Activated CD4-positive, alpha-beta memory T cell treated with anti-CD3 and anti-CD28 coated beads, Interleukin-2, amount 10 ng/mL, durations not matched to agents 7 days and 5 days (primary cell): Measurements from ENCODE around the gene MED26. TPM values are rescaled to one million over a fixed set of nuclear protein-coding genes. Genes with fewer than 3 reads are reported as not detected.
A peak's percentile ranks its signal among the peaks of the same experiment; 100 is the strongest.

ENCODE experiments used
- CTCF ChIA-PET: fragments of 350-600 bp; sonication (Branson Sonifier 250); formaldehyde crosslinking; loops from one replicate; lab custom pipeline; 2021; ENCODE audit warnings: antibody characterized with exemption, inconsistent platforms; lab: Charles Lee
- POLR2A ChIA-PET: fragments of 350-600 bp; sonication (Branson Sonifier 250); formaldehyde crosslinking; loops from one replicate; lab custom pipeline; 2021; ENCODE audit warnings: antibody characterized with exemption; lab: Charles Lee
- DNase-seq: peaks from one replicate; pipeline ENCODE4 v3.0.0-alpha.2; 2020
- H3K27ac Mint-ChIP-seq: one replicate; pipeline ENCODE4 v1.8.0; 2021; ENCODE audit warnings: mild to moderate bottlenecking, mixed read lengths
- H3K27me3 Mint-ChIP-seq: one replicate; pipeline ENCODE4 v1.8.0; 2021; ENCODE audit warnings: mixed read lengths
- H3K36me3 Mint-ChIP-seq: one replicate; pipeline ENCODE4 v1.8.0; 2021; ENCODE audit warnings: low read depth, mixed read lengths
- H3K4me1 Mint-ChIP-seq: one replicate; pipeline ENCODE4 v1.8.0; 2021; ENCODE audit warnings: mixed read lengths
- H3K4me3 Mint-ChIP-seq: one replicate; pipeline ENCODE4 v1.8.0; 2021; ENCODE audit warnings: mild to moderate bottlenecking, mixed read lengths
- H3K9me3 Mint-ChIP-seq: one replicate; pipeline ENCODE4 v1.8.0; 2021; ENCODE audit warnings: mixed read lengths
- total RNA-seq, 2 experiments: library from RNA; stranded (reverse); gene quantifications; one replicate each; pipeline ENCODE4 v1.2.3, GENCODE V29; 2021

MED26 gene
- total RNA-seq, 2 experiments from 2014 or later, result 15.5 to 15.9 TPM

DNA sequence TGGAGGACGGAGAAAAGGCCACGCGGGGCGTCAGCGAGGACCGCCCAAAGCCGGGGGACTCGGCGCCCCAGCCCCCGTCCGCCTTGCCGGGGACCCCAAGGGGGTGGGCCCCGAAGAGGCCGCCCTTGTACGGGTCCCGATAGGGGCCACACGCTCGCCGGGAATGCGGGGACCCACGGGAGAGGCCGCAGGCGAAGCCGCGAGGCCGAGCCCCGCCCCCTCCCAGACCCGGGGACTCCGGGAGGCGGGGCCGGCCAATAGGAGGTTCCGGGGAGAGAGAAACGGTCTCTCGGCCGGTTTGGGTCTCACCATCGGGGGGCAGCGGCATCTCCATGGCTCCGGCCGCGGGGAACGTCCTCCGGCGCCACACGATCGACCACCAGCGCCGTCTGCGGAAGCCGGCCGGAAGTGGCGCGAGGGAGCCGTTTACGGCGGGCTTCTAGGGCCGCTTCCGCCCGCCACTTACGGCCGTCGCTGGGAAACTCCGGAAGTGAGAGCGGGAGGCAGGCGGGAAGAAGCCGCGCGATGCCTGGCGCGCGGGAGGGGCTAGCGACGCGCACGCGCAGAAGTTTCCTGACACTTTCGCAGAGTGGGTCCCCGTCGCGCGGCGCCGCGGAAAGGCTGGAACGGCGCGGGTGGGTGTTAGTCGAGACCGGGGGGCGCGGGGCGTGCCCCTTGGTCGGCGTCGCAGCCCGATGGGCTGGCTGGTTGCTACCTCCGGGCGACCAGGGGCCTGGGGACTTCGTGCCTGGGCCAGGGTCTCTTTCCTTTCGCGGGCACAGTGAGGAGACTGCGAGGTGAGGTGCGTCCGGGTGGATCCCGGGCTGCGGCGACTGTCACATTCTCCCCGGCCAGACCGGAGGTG, 85.7 kb downstream of the MED26 start, which contains the start of gene CHERP:
CHERP (minus strand) TSS at position 393 of the 865 bp plus-strand sequence; CDS start at position 334, 59 bp downstream.
- peak within 1 kb of the TSS; percentile 88 for H3K4me3 Mint-ChIP-seq
- H3K27ac Mint-ChIP-seq, result peak within 1 kb of the TSS; percentile 89
- H3K9me3 Mint-ChIP-seq, result no peaks in the 10 kb centered on the region
- peak; percentile 95 for DNase-seq
- H3K36me3 Mint-ChIP-seq, result peaks cover 49% of the 10 kb centered on the region
- ChIA-PET CTCF (interaction anchor here (0.8 to 1.4 kb wide), 5 partner anchors 14 to 159 kb away, joined by 3 to 6 read pairs (median 3); no protein-coding TSS in a partner anchor), POLR2A (interaction anchor here (0.6 to 3.1 kb wide), 25 partner anchors 12 to 398 kb away, joined by 3 to 29 read pairs (median 4); partner anchors contain the start of genes C19orf44, CALR3, MED26 and SLC35E1)
- H3K27me3 Mint-ChIP-seq, result no peaks in the 10 kb centered on the region
- peaks cover 57% of the 10 kb centered on the region for H3K4me1 Mint-ChIP-seq

DNA sequence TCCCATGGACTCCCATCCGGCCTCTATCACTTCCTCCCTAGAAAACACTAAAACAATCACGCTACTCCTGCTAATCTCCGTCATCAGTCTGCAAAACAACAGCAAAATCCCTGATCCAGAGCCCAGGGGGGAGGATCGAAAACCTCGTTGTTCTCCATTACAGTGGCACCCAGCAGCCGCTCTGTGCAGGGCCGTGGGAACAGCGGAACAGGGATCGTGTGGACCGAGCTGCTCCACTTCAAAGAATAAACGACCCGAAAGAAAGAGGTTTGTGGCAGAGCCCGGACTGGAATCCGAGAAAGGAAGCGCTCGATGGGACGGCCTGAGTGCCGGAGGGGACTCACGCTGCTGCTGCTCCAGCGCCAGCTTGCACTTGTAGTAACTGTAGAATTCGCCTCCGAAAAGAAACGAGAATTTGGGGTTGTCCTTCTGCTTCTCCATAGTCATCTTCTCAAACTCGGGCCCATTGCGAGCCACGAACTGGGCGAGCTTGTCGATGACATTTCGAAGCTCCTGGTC, 86.4 kb downstream of the MED26 start:
- POLR2A ChIA-PET, result interaction anchor here (0.7 to 2.5 kb wide), 11 partner anchors 20 to 119 kb away, joined by 3 to 19 read pairs (median 4); partner anchors contain the start of genes C19orf44, CALR3, MED26 and SLC35E1
- Mint-ChIP-seq H3K4me1 (peaks cover 55% of the 10 kb centered on the region), H3K9me3 (no peaks in the 10 kb centered on the region), H3K4me3 (peak overlapping the region; percentile 88), H3K27me3 (no peaks in the 10 kb centered on the region), H3K27ac (peak overlapping the region; percentile 70), H3K36me3 (peaks cover 52% of the 10 kb centered on the region)
- DNase-seq, result peak; percentile 29
- CTCF ChIA-PET, result interaction anchor here (0.9 to 1.4 kb wide), 2 partner anchors 32 to 159 kb away, joined by 3 read pairs; no protein-coding TSS in a partner anchor

DNA sequence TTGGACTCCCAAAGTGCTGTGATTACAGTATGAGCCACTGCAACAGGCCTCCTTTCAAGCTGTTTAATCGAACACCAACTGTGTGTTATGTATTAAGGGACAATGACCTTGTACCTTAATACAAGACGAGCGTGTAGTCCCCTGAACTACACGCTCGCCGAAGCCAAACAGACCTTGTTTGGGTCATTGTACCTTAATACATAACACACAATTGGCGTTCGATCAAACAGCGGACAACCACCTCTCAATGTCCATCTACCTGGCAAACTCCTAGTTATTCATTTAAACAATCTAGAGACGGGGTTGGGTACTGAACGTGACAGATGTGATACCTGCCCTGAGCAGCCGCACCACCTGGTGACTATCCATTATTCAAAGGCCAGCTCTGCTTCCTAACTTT, 87.1 kb downstream of the MED26 start:
- peaks cover 53% of the 10 kb centered on the region for H3K4me1 Mint-ChIP-seq
- H3K27ac Mint-ChIP-seq, result peak overlapping the region; percentile 70
- POLR2A ChIA-PET, result interaction anchor here (0.8 to 2.2 kb wide), 7 partner anchors 19 to 120 kb away, joined by 3 to 11 read pairs (median 4); partner anchors contain the start of genes MED26, SLC35E1 and TMEM38A
- H3K4me3 Mint-ChIP-seq, result peak overlapping the region; percentile 88
- no peak for DNase-seq
- CTCF ChIA-PET, result interaction anchor here (1.4 kb wide), 1 partner anchor 33 kb away, joined by 3 read pairs; no protein-coding TSS in a partner anchor
- no peaks in the 10 kb centered on the region for H3K9me3 Mint-ChIP-seq
- no peaks in the 10 kb centered on the region for H3K27me3 Mint-ChIP-seq
- peaks cover 54% of the 10 kb centered on the region for H3K36me3 Mint-ChIP-seq

DNA sequence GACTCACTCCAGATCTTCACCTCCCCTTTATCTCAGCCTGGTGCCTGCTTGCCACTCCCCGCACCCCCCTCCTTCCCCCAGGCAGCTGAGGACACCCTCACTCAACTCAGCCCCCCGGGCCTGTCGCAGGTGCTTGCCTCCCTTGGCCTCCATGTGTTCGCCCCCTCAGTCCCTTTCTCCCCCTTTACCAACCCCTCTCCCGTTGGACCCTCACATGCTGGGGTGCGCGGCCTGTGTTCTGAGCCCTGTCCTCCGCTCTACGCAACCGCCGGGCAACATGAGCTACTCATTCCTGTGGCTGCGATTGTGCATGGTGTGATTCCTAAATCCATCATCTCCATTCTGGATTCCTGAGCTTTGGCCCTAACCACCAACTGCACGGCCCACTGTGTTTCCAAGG, 90.9 kb downstream of the MED26 start:
- ChIA-PET CTCF (no interaction called here), POLR2A (no interaction called here)
- Mint-ChIP-seq H3K36me3 (peaks cover 58% of the 10 kb centered on the region), H3K4me3 (no peak overlapping the region), H3K4me1 (peaks cover 34% of the 10 kb centered on the region), H3K9me3 (no peaks in the 10 kb centered on the region), H3K27me3 (no peaks in the 10 kb centered on the region), H3K27ac (no peak overlapping the region)
- DNase-seq, result no peak

DNA sequence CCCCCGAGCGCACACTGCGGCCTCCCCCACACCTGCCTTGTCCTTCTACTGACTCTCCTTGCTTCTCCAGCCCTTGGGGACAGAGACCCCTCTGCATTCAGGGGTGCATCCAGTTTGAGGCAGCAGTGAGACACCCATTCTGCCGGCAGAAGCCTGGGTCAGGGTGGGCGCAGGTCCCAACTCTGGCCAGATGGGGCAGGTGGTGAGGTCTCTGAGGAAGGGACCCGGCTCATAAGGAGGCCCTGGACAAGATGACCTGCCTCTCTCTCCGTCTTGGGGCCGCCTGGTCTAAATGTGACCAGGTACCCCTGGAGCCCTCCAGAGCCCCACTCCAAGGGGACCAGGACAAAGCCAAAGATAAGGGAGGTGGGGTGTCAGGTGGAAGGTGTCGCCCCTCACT, 91.9 kb downstream of the MED26 start:
- no peaks in the 10 kb centered on the region for H3K27me3 Mint-ChIP-seq
- ChIA-PET POLR2A (no interaction called here), CTCF (no interaction called here)
- no peak overlapping the region for H3K4me3 Mint-ChIP-seq
- H3K27ac Mint-ChIP-seq, result no peak overlapping the region
- H3K9me3 Mint-ChIP-seq, result no peaks in the 10 kb centered on the region
- H3K4me1 Mint-ChIP-seq, result peaks cover 27% of the 10 kb centered on the region
- H3K36me3 Mint-ChIP-seq, result peaks cover 60% of the 10 kb centered on the region
- no peak for DNase-seq

DNA sequence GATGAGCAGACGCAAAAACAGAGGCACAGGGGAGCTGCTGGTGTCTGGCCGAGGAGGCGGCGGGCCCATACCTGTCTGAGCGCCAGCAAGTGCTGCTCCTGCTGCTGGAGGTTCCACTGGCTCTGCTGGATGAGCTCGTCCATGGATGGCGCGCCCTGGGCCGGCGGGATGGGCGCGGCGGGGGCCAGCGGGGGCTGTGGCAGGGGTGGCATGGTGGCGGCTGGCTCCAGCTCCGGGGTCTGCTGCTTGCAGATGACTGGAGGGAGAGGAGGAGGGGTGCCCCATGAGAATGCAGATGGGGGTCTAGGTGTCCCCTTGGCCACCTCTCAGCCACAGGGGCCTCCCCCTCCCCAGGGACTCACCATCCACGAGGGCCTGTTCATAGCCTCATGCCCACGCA, 92.6 kb downstream of the MED26 start:
- peaks cover 61% of the 10 kb centered on the region for H3K36me3 Mint-ChIP-seq
- no peak overlapping the region for H3K4me3 Mint-ChIP-seq
- no peak for DNase-seq
- no peak overlapping the region for H3K27ac Mint-ChIP-seq
- peaks cover 22% of the 10 kb centered on the region for H3K4me1 Mint-ChIP-seq
- POLR2A ChIA-PET, result no interaction called here
- H3K9me3 Mint-ChIP-seq, result no peaks in the 10 kb centered on the region
- no peaks in the 10 kb centered on the region for H3K27me3 Mint-ChIP-seq
- CTCF ChIA-PET, result interaction anchor here (0.9 kb wide), 1 partner anchor 29 kb away, joined by 3 read pairs; no protein-coding TSS in a partner anchor

DNA sequence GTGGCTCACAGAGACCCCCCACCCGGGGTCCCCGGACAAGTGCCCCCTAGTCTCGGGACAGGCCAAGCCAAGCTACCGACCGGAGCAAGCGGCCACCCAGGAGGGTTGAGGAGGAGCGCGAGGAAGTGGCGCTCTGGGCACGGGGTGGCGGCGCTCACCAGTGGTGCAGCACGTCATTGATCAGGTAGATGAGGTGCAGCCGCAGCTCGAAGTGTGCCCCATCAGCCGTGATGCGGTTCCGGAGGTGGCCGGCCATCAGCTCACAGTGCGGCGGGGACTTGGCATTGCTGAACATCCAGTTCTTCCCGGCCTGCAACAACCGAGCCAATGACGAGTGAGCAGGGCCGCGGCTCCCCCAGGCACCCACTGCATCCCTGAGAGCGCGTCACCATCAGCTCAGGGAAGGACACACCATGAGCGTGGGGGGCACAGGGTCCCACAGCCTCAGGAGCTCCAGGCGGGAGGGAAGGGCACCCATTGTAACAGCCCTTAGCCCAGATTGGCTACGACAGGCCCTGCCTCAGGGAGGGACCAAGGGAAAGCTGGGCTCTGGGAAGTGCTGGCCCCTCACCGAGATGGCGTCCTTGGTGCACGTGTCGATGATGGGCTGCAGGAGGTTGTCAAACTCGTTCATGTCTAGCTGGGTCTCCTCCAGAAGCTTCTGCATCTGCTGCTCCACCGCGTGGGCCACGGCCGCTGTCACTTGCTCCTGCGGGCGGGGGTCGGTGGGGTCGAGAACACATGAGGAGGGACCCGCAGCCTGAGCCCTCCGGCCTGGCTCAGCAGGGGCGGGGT, 95.4 kb downstream of the MED26 start:
- ChIA-PET CTCF (no interaction called here), POLR2A (no interaction called here)
- no peak overlapping the region for H3K4me3 Mint-ChIP-seq
- H3K27me3 Mint-ChIP-seq, result no peaks in the 10 kb centered on the region
- no peak overlapping the region for H3K27ac Mint-ChIP-seq
- peaks cover 58% of the 10 kb centered on the region for H3K36me3 Mint-ChIP-seq
- H3K9me3 Mint-ChIP-seq, result no peaks in the 10 kb centered on the region
- H3K4me1 Mint-ChIP-seq, result peaks cover 3% of the 10 kb centered on the region
- DNase-seq, result no peak

DNA sequence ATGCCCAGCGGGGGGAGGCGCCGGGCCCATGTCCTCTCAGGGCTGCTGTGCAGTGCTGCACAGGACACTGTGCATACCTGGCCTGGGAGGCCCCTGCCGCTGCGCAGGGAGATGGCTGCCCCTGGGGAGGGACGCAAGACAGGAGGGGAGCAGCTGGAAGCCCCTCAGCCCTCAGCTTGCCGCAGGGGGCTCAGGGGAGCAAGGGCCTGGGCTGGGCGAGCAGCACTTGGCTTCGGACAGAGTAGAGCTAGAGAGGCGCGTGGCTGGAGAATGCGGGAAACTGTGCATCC, 96.7 kb downstream of the MED26 start:
- H3K4me1 Mint-ChIP-seq, result no peaks in the 10 kb centered on the region
- H3K36me3 Mint-ChIP-seq, result peaks cover 58% of the 10 kb centered on the region
- POLR2A ChIA-PET, result no interaction called here
- no peaks in the 10 kb centered on the region for H3K27me3 Mint-ChIP-seq
- no peak overlapping the region for H3K4me3 Mint-ChIP-seq
- H3K27ac Mint-ChIP-seq, result no peak overlapping the region
- CTCF ChIA-PET, result no interaction called here
- no peak for DNase-seq
- no peaks in the 10 kb centered on the region for H3K9me3 Mint-ChIP-seq

DNA sequence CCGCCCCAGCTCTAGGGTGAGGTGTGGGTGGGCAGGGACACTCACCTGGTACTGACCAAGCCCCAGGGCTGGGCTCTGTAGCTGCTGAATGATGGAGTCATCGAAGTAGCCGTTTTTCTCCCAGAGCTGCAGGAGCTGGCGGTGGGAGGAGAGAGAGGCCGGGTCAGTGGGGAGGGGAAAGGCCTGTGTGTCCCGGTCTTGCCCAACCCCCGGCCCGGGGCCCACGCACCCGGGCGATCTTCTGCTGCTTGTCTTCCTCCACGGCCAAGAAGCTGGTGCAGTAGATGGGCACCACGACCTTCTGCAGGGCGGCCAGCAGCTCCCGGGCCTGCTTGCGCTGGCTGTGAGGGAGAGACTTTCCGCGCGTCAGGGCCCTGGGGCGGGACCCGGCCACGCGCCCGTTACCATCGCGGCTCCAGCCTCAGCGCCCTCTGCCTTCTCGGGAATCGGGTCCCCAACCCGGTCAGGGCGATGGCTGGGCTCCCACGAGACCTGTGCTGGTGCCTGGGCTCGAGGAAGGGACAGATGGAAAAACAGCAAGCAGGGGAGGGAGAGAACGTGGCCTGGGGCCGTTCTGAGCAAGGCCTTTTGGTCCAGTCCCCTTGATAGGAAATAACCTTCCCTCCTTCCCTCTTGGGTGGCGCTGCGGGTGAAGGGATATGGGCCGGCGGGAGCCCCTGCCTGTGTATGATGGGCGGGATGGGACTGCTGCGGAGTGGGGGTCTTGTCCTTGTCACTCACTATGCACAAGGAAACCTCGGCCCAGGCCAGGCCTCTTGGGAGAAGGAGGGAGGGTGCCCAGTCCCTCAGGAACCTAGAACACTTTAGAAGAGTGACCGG, 97.2 kb downstream of the MED26 start:
- H3K36me3 Mint-ChIP-seq, result peaks cover 59% of the 10 kb centered on the region
- H3K27ac Mint-ChIP-seq, result no peak overlapping the region
- ChIA-PET POLR2A (no interaction called here), CTCF (no interaction called here)
- no peaks in the 10 kb centered on the region for H3K4me1 Mint-ChIP-seq
- DNase-seq, result no peak
- H3K27me3 Mint-ChIP-seq, result no peaks in the 10 kb centered on the region
- no peaks in the 10 kb centered on the region for H3K9me3 Mint-ChIP-seq
- H3K4me3 Mint-ChIP-seq, result no peak overlapping the region

DNA sequence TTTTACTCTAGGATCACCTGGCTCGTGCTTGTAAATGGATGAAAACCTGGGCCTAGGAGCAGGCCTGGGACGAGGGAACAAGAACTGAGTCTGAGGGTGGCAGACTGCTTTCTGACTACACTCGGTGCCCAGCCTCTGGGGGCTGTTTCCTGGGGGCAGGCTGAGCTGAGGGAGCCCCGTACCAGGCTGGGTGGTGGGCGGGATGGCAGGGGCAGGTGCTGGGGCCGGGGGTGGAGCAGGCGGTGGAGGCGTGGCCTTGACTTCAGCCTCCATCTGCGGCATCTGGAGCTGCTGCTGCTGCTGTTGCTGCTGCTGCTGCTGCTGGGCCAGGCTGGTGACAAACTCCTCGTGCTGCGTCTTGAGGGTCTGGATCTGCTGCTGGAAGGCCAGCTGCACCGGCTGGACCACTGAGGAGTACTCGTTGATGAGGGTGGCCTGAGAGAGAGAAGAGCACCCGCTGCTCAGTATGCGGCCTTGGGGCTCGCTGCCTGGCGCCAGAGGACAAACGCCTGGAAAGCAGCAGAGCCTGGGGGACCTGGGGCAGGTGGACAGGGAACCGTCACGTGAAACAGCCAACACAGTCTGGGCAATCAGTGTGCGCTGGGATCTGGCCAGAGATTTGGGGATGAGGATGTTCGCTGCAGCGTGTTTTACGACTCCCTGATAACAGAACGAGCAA, 98.4 kb downstream of the MED26 start:
- Mint-ChIP-seq H3K4me3 (no peak overlapping the region), H3K9me3 (no peaks in the 10 kb centered on the region), H3K27ac (no peak overlapping the region), H3K36me3 (peaks cover 55% of the 10 kb centered on the region), H3K27me3 (no peaks in the 10 kb centered on the region), H3K4me1 (no peaks in the 10 kb centered on the region)
- POLR2A ChIA-PET, result no interaction called here
- DNase-seq, result no peak
- CTCF ChIA-PET, result interaction anchor here (1.8 kb wide), 1 partner anchor 13 kb away, joined by 6 read pairs; no protein-coding TSS in a partner anchor

DNA sequence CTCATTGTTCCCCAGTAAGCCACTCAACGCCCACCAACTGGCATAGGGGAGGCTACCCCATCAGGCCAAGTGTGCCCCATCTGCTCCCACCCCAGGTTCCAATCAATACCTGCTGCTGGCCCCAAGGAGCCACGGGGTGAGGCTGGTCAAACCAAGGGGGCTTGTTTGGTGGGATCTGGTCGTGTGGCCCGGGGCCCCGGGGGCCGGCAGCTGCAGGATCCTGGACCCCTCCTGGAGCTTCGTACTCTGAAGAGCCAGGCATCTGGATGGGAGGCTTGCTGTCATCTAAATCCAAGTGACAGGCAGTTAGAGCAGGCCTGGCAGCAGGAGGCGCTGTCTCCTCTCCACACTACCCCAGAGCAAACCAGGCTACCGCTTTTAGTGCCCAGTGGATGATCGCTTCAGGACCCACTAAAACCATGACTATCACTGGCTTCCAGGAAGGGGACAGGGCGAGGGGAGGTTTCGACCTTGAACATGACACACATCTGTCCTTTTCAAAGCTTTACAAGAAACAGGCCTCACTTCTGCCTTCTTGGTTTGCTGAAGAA, 100.0 kb downstream of the MED26 start:
- POLR2A ChIA-PET, result interaction anchor here (0.5 to 1.1 kb wide), 3 partner anchors 22 to 98 kb away, joined by 3 to 4 read pairs (median 3); no protein-coding TSS in a partner anchor
- H3K4me1 Mint-ChIP-seq, result no peaks in the 10 kb centered on the region
- no peak overlapping the region for H3K4me3 Mint-ChIP-seq
- H3K27me3 Mint-ChIP-seq, result no peaks in the 10 kb centered on the region
- no peak overlapping the region for H3K27ac Mint-ChIP-seq
- CTCF ChIA-PET, result interaction anchor here (1.2 to 1.9 kb wide), 4 partner anchors 13 to 34 kb away, joined by 3 to 6 read pairs (median 4); no protein-coding TSS in a partner anchor
- peaks cover 60% of the 10 kb centered on the region for H3K36me3 Mint-ChIP-seq
- peak; percentile 62 for DNase-seq
- H3K9me3 Mint-ChIP-seq, result no peaks in the 10 kb centered on the region
